Measurements from ENCODE around the gene TSFM.

Gene TSFM

GRCh38 chr12:57835366-57836288 is 53.0 kb downstream of the TSFM start:
- Histone ChIP-seq H3K27me3 (ENCODE audit: low read length) (no peaks in the 10 kb centered on the region), H3K79me2 (ENCODE audit: insufficient read depth, low read length) (no peaks in the 10 kb centered on the region), H3K27ac (ENCODE audit: low read depth, low read length) (no peak overlapping the region), H3K9me3 (ENCODE audit: insufficient read depth, low read length) (no peaks in the 10 kb centered on the region), H3K4me2 (ENCODE audit: low read depth, low read length, poor library complexity, severe bottlenecking) (peak overlapping the region; percentile 15), H3K4me3 (ENCODE audit: insufficient read depth, low read length, poor library complexity, severe bottlenecking) (no peak overlapping the region), H3K36me3 (ENCODE audit: low read length) (no peaks in the 10 kb centered on the region), H4K20me1 (ENCODE audit: low read depth, low read length) (no peaks in the 10 kb centered on the region), H3K9ac (ENCODE audit: low read length) (no peak overlapping the region), H3K9me2 (replicated peaks; ENCODE audit: insufficient read depth, low read length) (no peaks in the 10 kb centered on the region), H2AFZ (ENCODE audit: low read depth, low read length, severe bottlenecking) (no peak overlapping the region), H3F3A (ENCODE audit: insufficient read depth) (no peaks in the 10 kb centered on the region)
- no peak for TF ChIP-seq EZH2phosphoT487 (conservative IDR thresholded peaks at IDR 0.05; ENCODE audit: low read length)
- TF ChIP-seq, protein P1, sequence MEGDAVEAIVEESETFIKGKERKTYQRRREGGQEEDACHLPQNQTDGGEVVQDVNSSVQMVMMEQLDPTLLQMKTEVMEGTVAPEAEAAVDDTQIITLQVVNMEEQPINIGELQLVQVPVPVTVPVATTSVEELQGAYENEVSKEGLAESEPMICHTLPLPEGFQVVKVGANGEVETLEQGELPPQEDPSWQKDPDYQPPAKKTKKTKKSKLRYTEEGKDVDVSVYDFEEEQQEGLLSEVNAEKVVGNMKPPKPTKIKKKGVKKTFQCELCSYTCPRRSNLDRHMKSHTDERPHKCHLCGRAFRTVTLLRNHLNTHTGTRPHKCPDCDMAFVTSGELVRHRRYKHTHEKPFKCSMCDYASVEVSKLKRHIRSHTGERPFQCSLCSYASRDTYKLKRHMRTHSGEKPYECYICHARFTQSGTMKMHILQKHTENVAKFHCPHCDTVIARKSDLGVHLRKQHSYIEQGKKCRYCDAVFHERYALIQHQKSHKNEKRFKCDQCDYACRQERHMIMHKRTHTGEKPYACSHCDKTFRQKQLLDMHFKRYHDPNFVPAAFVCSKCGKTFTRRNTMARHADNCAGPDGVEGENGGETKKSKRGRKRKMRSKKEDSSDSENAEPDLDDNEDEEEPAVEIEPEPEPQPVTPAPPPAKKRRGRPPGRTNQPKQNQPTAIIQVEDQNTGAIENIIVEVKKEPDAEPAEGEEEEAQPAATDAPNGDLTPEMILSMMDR (IDR thresholded peaks at IDR 0.05; ENCODE audit: insufficient read depth, low read length, poor library complexity, severe bottlenecking) = no peak

DNA sequence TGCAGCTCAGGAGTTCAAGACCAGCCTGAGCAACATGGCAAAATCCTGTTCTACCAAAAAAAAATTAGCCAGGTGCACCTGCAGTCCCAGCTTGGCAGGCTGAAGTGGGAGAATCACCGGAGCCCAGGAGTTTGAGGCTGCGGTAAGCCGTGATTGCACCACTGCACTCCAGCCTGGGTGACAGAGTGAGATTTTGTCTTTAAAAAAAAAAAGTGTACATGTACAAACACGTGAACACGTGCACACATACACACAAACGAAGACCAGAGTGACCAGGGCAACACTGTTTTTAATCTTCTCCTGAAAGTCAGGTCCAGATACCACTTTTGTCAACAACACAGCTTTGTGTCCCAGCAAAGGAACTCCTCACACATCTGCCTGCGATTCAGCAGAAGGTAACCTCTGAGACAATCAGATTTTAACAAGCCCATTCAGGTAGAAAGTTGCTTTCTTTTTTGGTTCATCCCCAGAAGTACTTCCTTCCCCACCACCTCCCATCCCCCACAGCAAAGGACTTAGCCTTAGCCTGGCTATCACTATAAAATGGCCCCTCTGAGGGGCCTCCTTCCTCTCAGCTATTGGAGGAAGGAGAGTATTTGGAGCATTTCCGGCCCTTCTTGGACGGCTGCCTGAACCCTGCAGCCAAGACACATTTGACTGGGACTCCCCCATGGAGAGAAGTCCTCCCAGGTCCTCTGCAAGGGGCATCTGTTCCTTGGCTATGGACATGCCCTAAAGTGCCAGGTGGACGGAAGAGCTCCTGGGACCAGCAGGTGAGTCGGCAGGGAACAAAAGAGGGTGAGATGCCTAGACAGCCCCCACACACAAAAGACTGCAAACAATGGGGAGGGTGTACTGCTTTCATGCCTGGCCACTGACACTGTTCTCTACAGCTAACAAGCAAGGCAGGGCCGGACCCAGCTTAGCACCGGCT is 54.1 kb downstream of the TSFM start:
- TF ChIP-seq, protein P1 (IDR thresholded peaks at IDR 0.05; ENCODE audit: insufficient read depth, low read length, poor library complexity, severe bottlenecking) = no peak
- no peak for TF ChIP-seq EZH2phosphoT487 (conservative IDR thresholded peaks at IDR 0.05; ENCODE audit: low read length)
- Histone ChIP-seq H3K9me3 (ENCODE audit: insufficient read depth, low read length) (no peaks in the 10 kb centered on the region), H3K4me2 (ENCODE audit: low read depth, low read length, poor library complexity, severe bottlenecking) (peak overlapping the region; percentile 15), H3K4me3 (ENCODE audit: insufficient read depth, low read length, poor library complexity, severe bottlenecking) (no peak overlapping the region), H3K9ac (ENCODE audit: low read length) (no peak overlapping the region), H4K20me1 (ENCODE audit: low read depth, low read length) (no peaks in the 10 kb centered on the region), H3K36me3 (ENCODE audit: low read length) (no peaks in the 10 kb centered on the region), H3K27ac (ENCODE audit: low read depth, low read length) (no peak overlapping the region), H3K9me2 (replicated peaks; ENCODE audit: insufficient read depth, low read length) (no peaks in the 10 kb centered on the region), H3K27me3 (ENCODE audit: low read length) (no peaks in the 10 kb centered on the region), H3K79me2 (ENCODE audit: insufficient read depth, low read length) (no peaks in the 10 kb centered on the region), H2AFZ (ENCODE audit: low read depth, low read length, severe bottlenecking) (no peak overlapping the region), H3F3A (ENCODE audit: insufficient read depth) (no peaks in the 10 kb centered on the region)

DNA sequence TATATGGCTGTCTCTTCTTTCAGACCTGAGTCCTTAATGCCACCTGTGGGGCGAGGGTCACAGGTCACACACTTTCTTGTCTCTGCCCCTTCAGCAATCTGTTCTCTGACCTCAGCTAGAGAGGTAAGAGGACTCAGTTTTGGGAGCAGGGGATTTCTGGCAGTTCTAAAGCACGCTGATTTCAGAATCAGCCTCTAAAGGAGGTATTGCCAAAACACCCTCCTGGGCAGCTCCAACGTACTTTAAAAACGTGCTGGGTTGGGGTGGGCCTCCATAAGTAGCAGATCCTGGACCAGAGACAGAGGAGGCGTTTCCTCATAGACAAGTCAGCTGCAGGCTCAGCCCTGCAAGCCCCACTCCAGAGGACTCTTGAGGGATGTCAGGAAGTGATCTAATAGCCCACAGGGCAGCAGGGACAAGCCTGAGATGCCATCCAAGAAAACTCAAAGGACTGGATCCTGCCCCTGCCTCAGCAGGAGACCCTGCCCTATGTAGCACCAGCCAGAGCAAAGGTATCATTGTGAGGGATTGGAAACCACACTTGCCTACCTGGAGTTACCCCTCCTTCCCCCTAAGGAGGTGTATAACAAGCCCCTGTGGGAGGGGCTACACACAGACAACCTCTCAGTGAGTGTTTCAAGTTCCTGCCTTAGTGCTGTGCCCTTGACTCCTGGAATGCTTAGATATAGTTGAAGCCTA is 55.4 kb downstream of the TSFM start:
- H3F3A ChIP-seq (ENCODE audit: insufficient read depth) = no peaks in the 10 kb centered on the region
- H4K20me1 ChIP-seq (ENCODE audit: low read depth, low read length) = no peaks in the 10 kb centered on the region
- no peak overlapping the region for H3K27ac ChIP-seq (ENCODE audit: low read depth, low read length)
- H3K4me3 ChIP-seq (ENCODE audit: insufficient read depth, low read length, poor library complexity, severe bottlenecking) = no peak overlapping the region
- no peaks in the 10 kb centered on the region for H3K79me2 ChIP-seq (ENCODE audit: insufficient read depth, low read length)
- H3K9ac ChIP-seq (ENCODE audit: low read length) = no peak overlapping the region
- no peaks in the 10 kb centered on the region for H3K36me3 ChIP-seq (ENCODE audit: low read length)
- no peak overlapping the region for H3K4me2 ChIP-seq (ENCODE audit: low read depth, low read length, poor library complexity, severe bottlenecking)
- H3K9me2 ChIP-seq (replicated peaks; ENCODE audit: insufficient read depth, low read length) = no peaks in the 10 kb centered on the region
- H3K27me3 ChIP-seq (ENCODE audit: low read length) = no peaks in the 10 kb centered on the region
- no peaks in the 10 kb centered on the region for H3K9me3 ChIP-seq (ENCODE audit: insufficient read depth, low read length)
- no peak overlapping the region for H2AFZ ChIP-seq (ENCODE audit: low read depth, low read length, severe bottlenecking)
- TF ChIP-seq EZH2phosphoT487 (conservative IDR thresholded peaks at IDR 0.05; ENCODE audit: low read length) = no peak
- TF ChIP-seq, protein P1 (IDR thresholded peaks at IDR 0.05; ENCODE audit: insufficient read depth, low read length, poor library complexity, severe bottlenecking) = no peak
